ENCODE measurements around the gene OR2T35.
"Not testable (repeated sequence)": the region's sequence is repeated elsewhere in the genome, so short reads cannot be mapped to it uniquely, and the experiment has no call there.

OR2T35 gene, protein sequence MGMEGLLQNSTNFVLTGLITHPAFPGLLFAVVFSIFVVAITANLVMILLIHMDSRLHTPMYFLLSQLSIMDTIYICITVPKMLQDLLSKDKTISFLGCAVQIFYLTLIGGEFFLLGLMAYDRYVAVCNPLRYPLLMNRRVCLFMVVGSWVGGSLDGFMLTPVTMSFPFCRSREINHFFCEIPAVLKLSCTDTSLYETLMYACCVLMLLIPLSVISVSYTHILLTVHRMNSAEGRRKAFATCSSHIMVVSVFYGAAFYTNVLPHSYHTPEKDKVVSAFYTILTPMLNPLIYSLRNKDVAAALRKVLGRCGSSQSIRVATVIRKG

GRCh38 chr1:248645178-248645577 is at the start of gene OR2T35:
OR2T35 (minus strand) TSS chr1:248645278; CDS start chr1:248639258, 6,020 bp downstream.
- not testable (repeated sequence) for DNase-seq (ENCODE audit: low read depth in 1 of 2, low spot score in 1 of 2)

- DNase-seq (ENCODE audit: low read depth in 1 of 2, low spot score in 1 of 2), result no peak
Observed at GRCh38 chr1:248691567-248692155, 46.6 kb upstream of the OR2T35 start.

DNA sequence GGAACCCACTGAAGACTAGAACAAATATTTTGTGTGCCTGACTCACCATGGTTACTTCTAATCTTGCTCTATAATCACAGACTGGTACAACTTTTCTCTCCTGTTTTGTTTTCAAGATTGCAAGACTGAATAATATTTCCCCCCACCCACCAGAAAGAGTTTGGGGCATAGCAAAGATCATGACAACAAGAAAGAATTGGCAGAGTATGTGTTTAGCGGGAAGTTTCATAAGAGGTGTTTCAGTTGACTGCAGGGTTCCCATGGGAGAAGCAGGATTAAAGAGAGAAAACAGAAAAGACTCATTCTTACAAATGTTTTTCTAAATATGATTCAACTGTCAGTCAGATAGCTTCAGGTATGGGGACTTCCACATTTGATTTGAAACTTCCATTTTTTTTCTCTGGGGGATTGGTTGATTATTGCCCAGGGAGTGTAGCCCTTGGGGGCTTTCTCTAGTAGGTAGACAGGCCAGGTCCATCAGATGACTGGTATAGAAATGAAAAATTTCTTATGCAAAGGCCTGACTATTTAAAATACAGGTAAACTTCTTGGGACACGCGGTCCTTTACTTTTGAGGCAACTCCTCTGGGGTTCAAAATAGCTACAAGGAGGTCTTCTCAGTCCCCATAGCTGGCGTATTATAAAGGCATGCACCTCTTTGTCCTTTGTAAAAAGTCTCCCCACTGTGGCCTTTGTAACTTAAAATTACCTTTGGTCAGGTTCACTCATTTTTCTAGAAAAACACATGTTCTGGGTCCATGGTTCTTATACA is 43.6 kb upstream of the OR2T35 start:
- no peak for DNase-seq (ENCODE audit: low read depth in 1 of 2, low spot score in 1 of 2)

DNA sequence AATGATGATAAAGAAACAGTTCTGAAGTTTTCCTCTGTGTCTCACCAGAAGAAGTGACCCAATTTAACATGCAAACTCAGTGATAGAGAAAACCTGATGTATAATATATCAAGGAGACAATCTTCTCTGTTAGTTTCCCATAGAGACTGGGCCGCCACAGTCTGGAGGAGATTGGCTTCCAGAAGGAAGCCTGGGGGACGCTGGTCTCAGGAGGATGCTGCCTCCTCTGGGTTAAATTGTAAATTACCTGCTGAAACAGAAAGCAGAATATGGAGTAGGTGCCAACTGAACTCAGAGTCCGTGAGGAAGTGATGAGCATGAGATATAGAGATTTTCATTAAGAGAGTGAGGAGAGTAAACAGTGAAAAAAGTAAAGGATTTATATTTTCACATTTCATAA is 41.7 kb upstream of the OR2T35 start:
- DNase-seq (ENCODE audit: low read depth in 1 of 2, low spot score in 1 of 2), result no peak

- DNase-seq (ENCODE audit: low read depth in 1 of 2, low spot score in 1 of 2), result no peak
Observed at GRCh38 chr1:248681651-248682050, 36.6 kb upstream of the OR2T35 start.

DNA sequence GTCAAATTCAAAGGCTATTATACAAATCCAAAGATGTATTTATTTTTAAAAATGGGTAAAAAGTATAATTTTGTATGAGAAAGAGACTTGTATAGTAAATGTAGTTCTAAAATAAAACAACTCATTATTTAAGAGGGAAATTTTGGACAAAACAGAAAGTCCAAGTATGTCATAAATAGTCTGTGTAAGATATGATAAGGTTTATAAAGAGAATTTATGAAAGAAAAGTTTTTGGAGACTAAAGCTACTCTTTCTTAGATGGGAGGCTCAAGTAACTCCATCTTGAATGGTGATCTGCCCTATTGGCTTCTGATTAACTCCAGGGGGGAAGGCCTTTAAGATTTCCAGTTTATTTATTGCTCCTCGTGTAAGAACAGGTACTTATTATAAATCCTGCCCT is 24.9 kb upstream of the OR2T35 start:
- no peak for DNase-seq (ENCODE audit: low read depth in 1 of 2, low spot score in 1 of 2)

DNA sequence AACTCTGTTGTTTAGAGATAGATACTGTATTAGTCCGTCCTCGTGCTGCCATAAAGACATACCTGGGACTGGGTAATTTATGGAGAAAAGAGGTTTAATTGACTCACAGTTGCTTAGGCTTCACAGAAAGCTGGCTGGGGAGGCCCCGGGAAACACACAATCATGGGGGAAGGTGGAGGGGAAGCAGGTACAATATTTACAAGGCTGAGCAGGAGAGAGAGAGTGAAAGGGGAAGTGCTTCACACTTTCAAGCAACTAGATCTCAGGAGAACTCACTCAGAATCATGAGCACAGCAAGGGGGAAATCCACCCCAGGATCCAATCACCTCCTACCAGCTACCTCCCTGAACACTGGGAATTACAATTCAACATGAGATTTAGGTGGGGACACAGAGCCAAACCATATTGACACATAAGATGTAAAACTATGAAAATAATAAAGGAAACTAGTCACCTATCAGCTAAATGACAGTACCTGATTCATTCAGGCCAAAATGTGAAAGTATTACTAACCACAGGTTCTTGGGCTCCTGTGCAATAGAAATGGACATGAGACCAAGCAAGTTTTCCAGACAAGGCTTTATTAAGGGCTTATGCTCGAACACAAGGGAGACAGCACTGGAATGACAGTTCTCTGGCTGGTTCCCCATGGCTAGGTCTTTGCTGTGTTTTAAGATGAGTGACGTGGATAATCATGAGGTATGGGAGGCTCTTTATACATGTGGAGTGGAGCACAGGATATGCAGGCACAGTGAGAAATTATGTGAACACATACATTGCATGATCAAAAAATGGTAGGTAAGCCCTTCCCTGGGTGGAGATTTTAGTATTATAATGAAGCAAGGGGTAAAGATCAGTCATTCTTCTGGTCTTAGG is 18.6 kb upstream of the OR2T35 start:
- DNase-seq (ENCODE audit: low read depth in 1 of 2, low spot score in 1 of 2), result not testable (repeated sequence)

- not testable (repeated sequence) for DNase-seq (ENCODE audit: low read depth in 1 of 2, low spot score in 1 of 2)
Observed at GRCh38 chr1:248656797-248657196, 11.7 kb upstream of the OR2T35 start.

DNA sequence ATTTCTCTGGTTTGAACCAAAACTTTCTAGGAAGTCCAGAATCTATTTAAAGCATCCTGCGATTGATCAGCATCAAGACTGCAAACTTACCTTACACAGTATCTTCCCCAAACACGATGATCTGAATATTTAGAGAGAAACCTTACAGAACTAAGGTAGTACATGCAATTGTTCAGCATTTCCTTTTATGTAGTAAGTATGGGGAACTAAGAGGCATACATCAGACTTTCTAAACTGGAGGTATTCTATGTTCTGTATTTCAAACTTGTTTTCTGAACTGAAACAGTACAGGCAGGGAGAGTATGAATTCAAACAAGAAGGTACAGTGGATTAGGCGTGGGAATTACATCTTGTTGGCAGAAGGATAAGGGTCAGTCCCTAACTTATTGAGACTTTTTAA is 10.3 kb upstream of the OR2T35 start, which contains the start of gene OR2T27:
TSS of gene OR2T27 (minus strand) at position 175 of the 400 bp plus-strand sequence. CDS start 4,644 bp downstream, outside the sequence.
- not testable (repeated sequence) for DNase-seq (ENCODE audit: low read depth in 1 of 2, low spot score in 1 of 2)

DNA sequence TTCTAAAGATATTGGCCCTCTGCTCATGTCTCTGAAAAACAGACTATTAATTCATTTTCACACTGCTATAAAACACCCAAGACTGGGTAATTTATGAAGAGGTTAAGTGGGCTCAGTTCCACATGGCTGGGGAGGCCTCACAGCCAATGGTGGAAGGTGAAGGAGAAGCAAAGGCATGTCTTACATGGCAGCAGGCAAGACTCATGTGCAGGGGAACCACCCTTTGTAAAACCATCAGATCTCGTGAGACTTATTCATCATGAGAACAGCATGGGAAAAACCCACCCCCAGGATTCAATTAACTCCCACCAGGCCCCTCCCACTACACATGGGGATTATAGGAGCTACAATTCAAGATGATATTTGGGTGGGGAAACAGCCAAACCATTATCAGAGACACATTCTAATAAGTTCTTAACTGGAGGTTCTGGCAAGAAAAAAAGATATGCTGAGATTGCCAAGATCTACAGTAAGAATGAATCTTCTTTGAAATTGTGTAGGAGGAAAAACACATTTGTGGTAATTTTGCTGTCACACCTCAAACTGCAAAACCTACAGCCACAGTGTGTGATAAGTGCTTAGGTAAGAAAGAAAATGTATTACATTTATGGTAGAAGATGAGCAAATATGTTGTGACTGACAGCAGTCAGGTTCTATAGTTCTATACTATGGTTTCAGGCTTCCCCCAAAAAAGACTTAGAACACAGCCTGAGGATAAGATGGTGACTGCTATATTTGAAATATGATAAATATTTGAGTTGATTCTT is 3.9 kb upstream of the OR2T35 start:
- DNase-seq (ENCODE audit: low read depth in 1 of 2, low spot score in 1 of 2), result not testable (repeated sequence)

- DNase-seq (ENCODE audit: low read depth in 1 of 2, low spot score in 1 of 2), result not testable (repeated sequence)
Observed at GRCh38 chr1:248642971-248643651, 2.0 kb downstream of the OR2T35 start.

- DNase-seq (ENCODE audit: low read depth in 1 of 2, low spot score in 1 of 2), result not testable (repeated sequence)
Observed at GRCh38 chr1:248641583-248641982, 3.5 kb downstream of the OR2T35 start.

DNA sequence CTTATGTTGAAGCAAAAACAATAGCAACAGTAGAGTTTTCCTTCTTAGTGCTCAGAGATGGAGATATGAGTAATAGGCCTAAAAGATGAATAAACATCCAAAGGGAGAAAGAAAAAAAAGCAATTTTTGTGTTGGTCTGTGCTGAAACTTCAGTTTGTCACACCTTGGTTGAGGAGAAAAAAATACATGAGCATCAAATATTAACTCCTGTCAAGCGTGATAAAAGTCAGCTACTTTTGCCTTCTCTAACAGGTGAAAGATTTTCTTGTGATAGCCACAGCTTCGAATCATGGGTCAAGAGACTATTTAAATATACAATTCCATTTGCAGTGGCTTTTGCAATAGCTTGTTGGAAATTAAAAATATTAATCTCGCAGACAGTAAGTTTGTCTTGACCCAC is 4.2 kb downstream of the OR2T35 start:
- DNase-seq (ENCODE audit: low read depth in 1 of 2, low spot score in 1 of 2), result not testable (repeated sequence)

DNA sequence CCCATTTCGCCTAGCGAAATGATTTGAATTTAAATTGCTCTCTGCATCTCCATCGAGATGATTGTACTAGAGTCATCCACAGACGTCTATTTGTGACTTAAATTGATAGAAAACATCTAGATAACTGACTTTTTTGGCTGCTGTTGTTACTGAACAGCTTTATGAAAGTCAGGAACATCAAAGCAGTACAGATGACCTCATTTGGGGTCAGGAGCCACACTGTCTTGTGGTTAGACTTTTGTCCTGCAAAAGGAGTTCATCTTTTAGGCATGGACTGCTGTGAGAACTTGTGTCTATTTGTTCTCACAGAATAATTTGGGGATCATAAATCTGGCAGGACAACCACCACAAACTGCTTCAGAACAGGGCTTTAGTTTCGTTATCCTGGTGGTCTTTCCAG is 5.4 kb downstream of the OR2T35 start:
- not testable (repeated sequence) for DNase-seq (ENCODE audit: low read depth in 1 of 2, low spot score in 1 of 2)

GRCh38 chr1:248636612-248637011 is 8.5 kb downstream of the OR2T35 start:
- not testable (repeated sequence) for DNase-seq (ENCODE audit: low read depth in 1 of 2, low spot score in 1 of 2)

DNA sequence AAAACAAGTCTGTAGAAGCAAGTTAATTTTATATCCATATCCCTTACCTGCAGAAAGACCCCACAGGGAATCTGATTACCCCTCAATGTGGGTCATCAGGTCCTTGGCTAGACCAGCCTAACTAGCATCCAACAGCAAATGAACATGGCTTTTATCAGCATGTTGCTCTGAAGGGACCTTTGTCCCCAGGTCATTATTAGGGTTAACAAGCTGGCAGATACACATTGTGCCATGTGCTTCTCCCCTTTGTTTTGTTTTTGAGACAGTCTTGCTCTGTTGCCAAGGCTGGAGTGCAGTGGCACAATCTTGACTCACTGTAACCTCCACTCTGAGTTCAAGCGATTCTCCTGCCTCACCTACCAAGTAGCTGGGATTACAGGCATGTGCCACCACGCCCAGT is 10.1 kb downstream of the OR2T35 start, which contains the start of gene OR2T11:
TSS of gene OR2T11 (minus strand) at position 101 of the 400 bp plus-strand sequence. CDS start 7,963 bp downstream, outside the sequence.
- DNase-seq (ENCODE audit: low read depth in 1 of 2, low spot score in 1 of 2), result not testable (repeated sequence)

DNA sequence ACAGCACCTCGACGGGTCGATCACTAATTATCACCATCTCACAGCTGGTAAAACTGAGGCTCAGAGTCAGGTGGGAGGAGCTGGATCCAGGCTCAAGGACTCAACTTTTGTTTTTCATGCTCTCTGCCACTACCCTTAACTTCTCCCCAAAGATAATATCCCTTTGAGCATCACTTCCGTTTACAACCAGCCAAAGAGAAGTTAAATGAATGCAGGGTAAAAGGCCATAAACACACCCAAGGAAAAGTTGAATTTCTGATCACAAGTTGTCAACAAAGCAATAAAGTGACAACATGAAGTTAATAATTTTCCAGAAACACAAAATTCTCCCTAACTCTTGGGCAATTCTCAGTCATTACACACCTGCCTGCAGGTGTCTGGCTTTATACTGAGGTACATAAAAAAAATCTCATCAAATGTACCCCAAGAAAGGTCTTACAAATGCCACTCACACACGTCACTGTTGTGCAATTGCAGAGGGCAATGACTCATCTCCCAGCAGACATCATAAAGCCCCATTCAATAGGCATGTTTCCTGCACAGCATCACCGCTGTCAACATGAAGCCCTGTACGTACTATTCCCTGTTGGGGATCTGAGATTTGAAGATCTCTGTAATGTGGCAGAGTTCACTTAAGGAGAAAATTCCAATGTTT is 13.6 kb downstream of the OR2T35 start:
- DNase-seq (ENCODE audit: low read depth in 1 of 2, low spot score in 1 of 2), result no peak

DNA sequence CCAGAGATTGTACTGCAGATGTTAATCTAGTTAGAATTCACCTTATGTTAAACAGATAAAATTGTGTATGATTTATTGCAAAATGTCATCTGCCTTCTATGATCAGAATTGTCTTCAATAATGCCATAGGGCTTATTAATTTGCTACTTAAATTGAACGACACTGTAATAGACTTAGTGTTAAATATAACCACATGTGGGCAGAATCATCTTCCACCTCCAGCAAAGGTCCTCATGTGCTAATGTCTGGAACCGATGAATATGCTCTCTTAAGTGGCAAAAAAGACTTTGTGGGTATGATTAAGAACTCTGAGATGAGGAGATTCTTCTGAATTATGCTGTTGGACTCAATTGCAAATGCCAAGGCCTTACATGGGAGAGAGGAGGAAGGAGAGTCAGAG is 14.5 kb downstream of the OR2T35 start:
- no peak for DNase-seq (ENCODE audit: low read depth in 1 of 2, low spot score in 1 of 2)
